Cardiac fibroblast (primary cell): ENCODE measurements around the gene TBXAS1.

Source experiments
- DNase-seq, 2 donors: peaks; one replicate each; pipeline versions ENCODE4 v3.0.0 to v3.0.0-alpha.2; 2010; ENCODE audit warnings: low read depth in 2 of 2
- H3K4me3 ChIP-seq, 2 donors: replicated peaks in 1 of 2; 1 replicate in 1 of 2; 2 replicates in 1 of 2; pipeline ENCODE4 v1.5.1; 2011; ENCODE audit warnings: low read depth in 2 of 2, low read length in 2 of 2, mild to moderate bottlenecking in 2 of 2, moderate library complexity in 1 of 2
- TF ChIP-seq, protein P1 (sequence below): IDR thresholded peaks from one replicate; pipeline ENCODE4 v1.5.1; 2011; ENCODE audit warnings: low read depth, mild to moderate bottlenecking, low read length, inconsistent platforms

Gene TBXAS1

DNA sequence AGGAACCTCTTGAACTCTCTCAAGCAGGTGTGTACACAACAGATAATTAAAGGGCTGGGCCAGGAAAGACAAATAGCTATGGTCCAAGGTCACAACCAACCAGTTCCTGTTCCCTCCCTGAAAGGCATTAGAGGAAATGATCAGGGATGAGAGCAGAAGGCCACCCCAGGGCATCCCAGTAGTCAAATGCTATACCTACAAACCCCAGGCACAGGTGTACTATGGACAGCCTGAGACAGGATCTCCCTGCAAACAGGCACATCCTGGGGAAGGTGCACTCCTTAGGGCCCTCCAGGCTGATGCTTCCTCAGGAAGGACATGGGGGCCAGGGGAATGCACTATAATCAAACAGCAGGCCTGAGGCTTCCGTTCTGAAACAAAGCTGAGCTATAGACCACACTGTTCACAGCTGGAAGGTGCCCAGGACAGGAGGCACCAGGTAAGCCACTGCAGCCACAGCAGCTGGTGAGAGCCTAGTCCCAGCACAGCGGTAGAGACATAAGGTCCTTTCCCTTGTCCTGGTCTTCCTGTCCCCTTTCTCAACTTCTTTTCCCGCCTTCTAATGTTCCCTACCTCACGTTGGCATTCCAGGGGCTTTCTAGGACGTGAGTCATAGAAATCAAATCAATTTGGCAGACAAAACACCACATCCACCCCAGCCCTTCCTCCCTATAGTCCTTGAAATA, 220.4 kb downstream of the TBXAS1 start:
- peak; percentile 35 to 52 for DNase-seq
- H3K4me3 ChIP-seq: no peak overlapping the region
- TF ChIP-seq, protein P1, sequence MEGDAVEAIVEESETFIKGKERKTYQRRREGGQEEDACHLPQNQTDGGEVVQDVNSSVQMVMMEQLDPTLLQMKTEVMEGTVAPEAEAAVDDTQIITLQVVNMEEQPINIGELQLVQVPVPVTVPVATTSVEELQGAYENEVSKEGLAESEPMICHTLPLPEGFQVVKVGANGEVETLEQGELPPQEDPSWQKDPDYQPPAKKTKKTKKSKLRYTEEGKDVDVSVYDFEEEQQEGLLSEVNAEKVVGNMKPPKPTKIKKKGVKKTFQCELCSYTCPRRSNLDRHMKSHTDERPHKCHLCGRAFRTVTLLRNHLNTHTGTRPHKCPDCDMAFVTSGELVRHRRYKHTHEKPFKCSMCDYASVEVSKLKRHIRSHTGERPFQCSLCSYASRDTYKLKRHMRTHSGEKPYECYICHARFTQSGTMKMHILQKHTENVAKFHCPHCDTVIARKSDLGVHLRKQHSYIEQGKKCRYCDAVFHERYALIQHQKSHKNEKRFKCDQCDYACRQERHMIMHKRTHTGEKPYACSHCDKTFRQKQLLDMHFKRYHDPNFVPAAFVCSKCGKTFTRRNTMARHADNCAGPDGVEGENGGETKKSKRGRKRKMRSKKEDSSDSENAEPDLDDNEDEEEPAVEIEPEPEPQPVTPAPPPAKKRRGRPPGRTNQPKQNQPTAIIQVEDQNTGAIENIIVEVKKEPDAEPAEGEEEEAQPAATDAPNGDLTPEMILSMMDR: no peak

- TF ChIP-seq, protein P1: no peak
- no peak for DNase-seq
- no peak overlapping the region for H3K4me3 ChIP-seq
These were observed 221.0 kb downstream of the TBXAS1 start for GRCh38 chr7:140050100-140050499.

DNA sequence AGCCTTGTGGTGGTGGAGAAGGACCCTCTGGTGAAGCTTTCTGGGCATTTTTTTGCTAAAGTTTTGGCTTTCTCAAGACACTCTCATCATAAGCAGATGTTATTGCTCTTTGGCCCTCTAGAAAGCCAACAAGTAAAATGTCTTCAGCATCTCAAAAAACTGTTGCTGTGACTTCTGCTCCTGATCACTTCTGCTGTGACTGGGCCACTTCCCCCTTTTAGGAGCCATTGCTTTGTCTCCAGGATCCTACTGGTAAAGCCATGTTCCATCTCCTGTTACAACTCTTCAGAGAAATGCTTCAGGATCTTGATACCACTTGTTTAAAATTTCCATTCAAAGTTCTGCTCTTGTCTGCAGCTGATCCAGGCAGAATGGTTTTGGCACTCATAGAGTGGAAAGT, 222.8 kb downstream of the TBXAS1 start:
- H3K4me3 ChIP-seq: no peak overlapping the region
- TF ChIP-seq, protein P1: no peak
- DNase-seq: no peak

GRCh38 chr7:140053812-140054539, 224.9 kb downstream of the TBXAS1 start:
- H3K4me3 ChIP-seq: no peak overlapping the region
- TF ChIP-seq, protein P1: no peak
- no peak for DNase-seq

- H3K4me3 ChIP-seq: no peak overlapping the region
- TF ChIP-seq, protein P1: no peak
- no peak for DNase-seq
These were observed 225.7 kb downstream of the TBXAS1 start for GRCh38 chr7:140054751-140055150.

DNA sequence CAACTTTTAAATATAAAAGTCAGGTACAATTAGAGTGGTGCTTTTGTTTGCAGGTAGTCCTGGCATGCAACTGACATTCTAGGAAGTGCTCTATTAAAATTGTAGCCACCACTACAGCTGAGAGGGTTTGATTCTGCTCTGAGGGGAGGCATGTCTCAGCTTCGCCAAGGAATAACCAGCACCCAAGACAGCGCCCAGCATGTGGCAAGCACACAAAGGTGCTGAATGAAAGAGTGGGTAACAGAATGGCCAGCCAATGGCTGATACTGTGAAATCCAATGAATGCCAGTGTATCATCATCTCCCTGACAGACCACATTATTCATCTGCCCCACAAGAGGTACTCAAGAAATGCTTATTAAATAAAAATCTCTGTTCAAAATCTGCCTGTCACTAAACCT, 226.8 kb downstream of the TBXAS1 start:
- no peak for DNase-seq
- no peak overlapping the region for H3K4me3 ChIP-seq
- TF ChIP-seq, protein P1: no peak
